Measurements from ENCODE around the gene FAM174B. TPM values are rescaled to one million over a fixed set of nuclear protein-coding genes. Genes with fewer than 3 reads are reported as not detected.

Gene FAM174B
- total RNA-seq, 6 donors from 2014 or later: 54.5 to 109 (median 67.5) TPM

- TF ChIP-seq EP300 (IDR thresholded peaks at IDR 0.05) (no peak), POLR2AphosphoS5 (IDR thresholded peaks at IDR 0.05) (no peak), POLR2A (IDR thresholded peaks at IDR 0.05) (no peak)
- TF ChIP-seq, protein P1, sequence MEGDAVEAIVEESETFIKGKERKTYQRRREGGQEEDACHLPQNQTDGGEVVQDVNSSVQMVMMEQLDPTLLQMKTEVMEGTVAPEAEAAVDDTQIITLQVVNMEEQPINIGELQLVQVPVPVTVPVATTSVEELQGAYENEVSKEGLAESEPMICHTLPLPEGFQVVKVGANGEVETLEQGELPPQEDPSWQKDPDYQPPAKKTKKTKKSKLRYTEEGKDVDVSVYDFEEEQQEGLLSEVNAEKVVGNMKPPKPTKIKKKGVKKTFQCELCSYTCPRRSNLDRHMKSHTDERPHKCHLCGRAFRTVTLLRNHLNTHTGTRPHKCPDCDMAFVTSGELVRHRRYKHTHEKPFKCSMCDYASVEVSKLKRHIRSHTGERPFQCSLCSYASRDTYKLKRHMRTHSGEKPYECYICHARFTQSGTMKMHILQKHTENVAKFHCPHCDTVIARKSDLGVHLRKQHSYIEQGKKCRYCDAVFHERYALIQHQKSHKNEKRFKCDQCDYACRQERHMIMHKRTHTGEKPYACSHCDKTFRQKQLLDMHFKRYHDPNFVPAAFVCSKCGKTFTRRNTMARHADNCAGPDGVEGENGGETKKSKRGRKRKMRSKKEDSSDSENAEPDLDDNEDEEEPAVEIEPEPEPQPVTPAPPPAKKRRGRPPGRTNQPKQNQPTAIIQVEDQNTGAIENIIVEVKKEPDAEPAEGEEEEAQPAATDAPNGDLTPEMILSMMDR (IDR thresholded peaks at IDR 0.05): no peak
- no peak for DNase-seq
- no peaks in the 10 kb centered on the region for H3K36me3 ChIP-seq
- no peak overlapping the region for H3K4me3 ChIP-seq
- no peaks in the 10 kb centered on the region for H3K9me3 ChIP-seq
- 36 to 42% methylated on average over 3 of the region's 3 CpGs for WGBS, 2 donors
- no peaks in the 10 kb centered on the region for H3K27me3 ChIP-seq
- no peak for ATAC-seq (ENCODE audit: low FRiP score in 2 of 2)
- H3K4me1 ChIP-seq: peaks cover 0 to 19% (median 5%) of the 10 kb centered on the region in 4 donors
- peak overlapping the region in 2 of 4 donors; percentile 24 to 48 for H3K27ac ChIP-seq
Measured at GRCh38 chr15:92600856-92601255, 54.7 kb downstream of the FAM174B start.

- H3K27ac ChIP-seq: peak overlapping the region in 1 of 4 donors; percentile 17
- DNase-seq: no peak
- WGBS, 2 donors: 38 to 52% methylated on average over 4 of the region's 4 CpGs
- H3K27me3 ChIP-seq: no peaks in the 10 kb centered on the region
- peaks cover 0 to 19% (median 1%) of the 10 kb centered on the region in 4 donors for H3K4me1 ChIP-seq
- no peak for TF ChIP-seq EP300 (IDR thresholded peaks at IDR 0.05)
- TF ChIP-seq POLR2AphosphoS5 (IDR thresholded peaks at IDR 0.05): no peak
- no peak for TF ChIP-seq POLR2A (IDR thresholded peaks at IDR 0.05)
- TF ChIP-seq, protein P1 (IDR thresholded peaks at IDR 0.05): no peak
- ATAC-seq (ENCODE audit: low FRiP score in 2 of 2): no peak
- H3K4me3 ChIP-seq: no peak overlapping the region
- H3K36me3 ChIP-seq: no peaks in the 10 kb centered on the region
- H3K9me3 ChIP-seq: no peaks in the 10 kb centered on the region
Measured at GRCh38 chr15:92599394-92599970, 56.1 kb downstream of the FAM174B start.

GRCh38 chr15:92597548-92597947, 58.0 kb downstream of the FAM174B start:
- Histone ChIP-seq H3K27me3 (no peaks in the 10 kb centered on the region), H3K4me1 (peaks cover 0 to 12% (median 1%) of the 10 kb centered on the region in 4 donors), H3K27ac (peak overlapping the region; percentile 57 to 72 (median 62)), H3K4me3 (no peak overlapping the region), H3K36me3 (no peaks in the 10 kb centered on the region), H3K9me3 (no peaks in the 10 kb centered on the region)
- WGBS, 2 donors: 63 to 72% methylated on average over 6 of the region's 6 CpGs
- no peak for TF ChIP-seq POLR2AphosphoS5 (IDR thresholded peaks at IDR 0.05)
- TF ChIP-seq, protein P1 (IDR thresholded peaks at IDR 0.05): no peak
- no peak for TF ChIP-seq POLR2A (IDR thresholded peaks at IDR 0.05)
- TF ChIP-seq EP300 (IDR thresholded peaks at IDR 0.05): peak in 2 of 4 donors; percentile 74 to 80
- DNase-seq (peak in 1 of 2 donors; percentile 35), ATAC-seq (ENCODE audit: low FRiP score in 2 of 2) (peak; percentile 22 to 85)

DNA sequence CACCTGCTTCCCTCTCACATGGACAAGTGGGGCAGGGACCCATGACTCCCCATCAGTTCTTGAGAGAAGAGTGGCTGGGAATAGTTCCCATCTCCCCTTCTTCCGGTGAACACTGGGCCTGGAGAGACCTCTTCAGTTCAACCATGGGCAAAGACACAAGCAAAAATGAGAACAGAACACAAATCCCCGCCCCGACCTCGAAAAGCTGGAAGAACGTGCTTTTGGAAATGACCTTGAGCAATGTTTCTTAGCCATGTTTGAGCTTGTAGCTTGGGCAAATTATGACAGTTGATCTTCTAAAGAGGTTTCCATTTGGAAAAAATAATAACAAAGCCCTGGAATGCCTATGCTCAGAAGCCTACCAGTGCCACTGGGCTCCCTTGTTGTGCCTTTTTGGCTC, 59.0 kb downstream of the FAM174B start:
- TF ChIP-seq POLR2AphosphoS5 (IDR thresholded peaks at IDR 0.05): no peak
- no peak for TF ChIP-seq POLR2A (IDR thresholded peaks at IDR 0.05)
- no peak for TF ChIP-seq EP300 (IDR thresholded peaks at IDR 0.05)
- TF ChIP-seq, protein P1 (IDR thresholded peaks at IDR 0.05): no peak
- peaks cover 0 to 12% (median 1%) of the 10 kb centered on the region in 4 donors for H3K4me1 ChIP-seq
- no peaks in the 10 kb centered on the region for H3K9me3 ChIP-seq
- no peaks in the 10 kb centered on the region for H3K27me3 ChIP-seq
- DNase-seq: peak in 1 of 2 donors; percentile 29
- H3K27ac ChIP-seq: peak overlapping the region; percentile 45 to 58 (median 46)
- no peaks in the 10 kb centered on the region for H3K36me3 ChIP-seq
- 72 to 74% methylated on average over 5 of the region's 5 CpGs for WGBS, 2 donors
- ATAC-seq (ENCODE audit: low FRiP score in 2 of 2): no peak
- no peak overlapping the region for H3K4me3 ChIP-seq
